K562 (cell line): Measurements from ENCODE around the gene SLC26A11. TPM values are rescaled to one million over a fixed set of nuclear protein-coding genes. Genes with fewer than 3 reads are reported as not detected.

Experiments
- ATAC-seq: fragments of 200-7000 bp; cut with Tn5 transposase; 3 replicates; pipeline ENCODE4 v1.9.1; 2020; ENCODE audit warnings: moderate library complexity
- BruUV-seq: library from RNA; stranded (reverse); fragments of 400-500 nt; replicated peaks from 2 replicates; lab custom pipeline; 2021; lab: Mats Ljungman, UMichigan
- CTCF ChIA-PET: fragments of 300-600 bp; formaldehyde crosslinking; extraction: SDS; loops from one replicate; lab custom pipeline; 2021; ENCODE audit warnings: low intra/inter-chr PET ratio; lab: Yijun Ruan, JAX
- POLR2A ChIA-PET: fragments of 300-600, 350-650 bp; sonication (Branson Sonifier 250); formaldehyde crosslinking; extraction: SDS; loops from one replicate; lab custom pipeline; 2021; ENCODE audit warnings: antibody characterized with exemption, inconsistent platforms; lab: Yijun Ruan, JAX
- DNase-seq, 4 experiments: peaks; one replicate each; pipeline versions ENCODE4 v3.0.0 to v3.0.0-alpha.2; 2011 to 2018; ENCODE audit warnings: low spot score in 3 of 4, mixed read lengths in 3 of 4; ENCODE audit errors: extremely low read depth in 1 of 4
- FAIRE-seq: peaks from 2 replicates; lab custom pipeline; 2011; peaks lifted over from hg19 to GRCh38; lab: Jason Lieb, UNC
- H2AFZ ChIP-seq: 2 replicates; pipeline ENCODE4 v1.6.0; 2011; ENCODE audit warnings: low read depth, low read length, control low read depth, inconsistent platforms
- H3K27ac ChIP-seq: fragments of 200-600 bp; 3 replicates; pipeline ENCODE4 v1.8.0; 2011; ENCODE audit warnings: low read depth, mild to moderate bottlenecking, control low read depth, inconsistent platforms, low read length, moderate library complexity, mixed read lengths; ENCODE audit errors: extremely low read depth
- H3K27me3 ChIP-seq, 2 experiments: fragments of 300-600 bp in 1 of 2; 2 replicates in 1 of 2; 3 replicates in 1 of 2; pipeline versions ENCODE4 v1.6.0 to v1.8.0; 2011; ENCODE audit warnings: inconsistent platforms in 2 of 2, low read length in 2 of 2, mild to moderate bottlenecking in 1 of 2, mixed read lengths in 1 of 2, moderate library complexity in 1 of 2; ENCODE audit not compliant: control insufficient read depth in 2 of 2, insufficient read depth in 2 of 2
- H3K36me3 ChIP-seq: fragments of 300-600 bp; 3 replicates; pipeline ENCODE4 v1.8.0; 2011; ENCODE audit warnings: mild to moderate bottlenecking, low read length, inconsistent platforms; ENCODE audit not compliant: control insufficient read depth, insufficient read depth
- H3K4me1 ChIP-seq, 2 experiments: fragments of 200-600 bp in 1 of 2; replicated peaks in 1 of 2; 2 replicates in 1 of 2; 3 replicates in 1 of 2; pipeline versions ENCODE4 v1.5.1 to v1.8.0; 2011; ENCODE audit warnings: inconsistent platforms in 2 of 2, low read length in 2 of 2, mild to moderate bottlenecking in 1 of 2, mixed read lengths in 1 of 2, moderate library complexity in 1 of 2; ENCODE audit not compliant: control insufficient read depth in 2 of 2, insufficient read depth in 2 of 2
- H3K4me2 ChIP-seq: 2 replicates; pipeline ENCODE4 v1.6.1; 2011; ENCODE audit warnings: low read length, control low read depth, inconsistent platforms, mixed read lengths; ENCODE audit not compliant: insufficient read depth
- H3K4me3 ChIP-seq: fragments of 200-600 bp; sonication (generic), shearing (Covaris generic); 2 replicates; pipeline ENCODE4 v1.5.1; 2016; ENCODE audit warnings: control low read depth, inconsistent platforms
- H3K79me2 ChIP-seq: fragments of 200-600 bp; 3 replicates; pipeline ENCODE4 v1.8.0; 2011; ENCODE audit warnings: low read length, inconsistent platforms; ENCODE audit not compliant: control insufficient read depth, insufficient read depth
- H3K9ac ChIP-seq, 2 experiments: 2 replicates each; pipeline versions ENCODE4 v1.6.0 to v1.6.1; 2011; ENCODE audit warnings: low read depth in 2 of 2, low read length in 2 of 2, control low read depth in 1 of 2, inconsistent platforms in 1 of 2, mild to moderate bottlenecking in 1 of 2, mixed read lengths in 1 of 2; ENCODE audit not compliant: insufficient read depth in 1 of 2
- H3K9me1 ChIP-seq: one replicate; pipeline ENCODE4 v1.6.0; 2011; ENCODE audit warnings: inconsistent platforms, mild to moderate bottlenecking, low read length, moderate library complexity; ENCODE audit not compliant: control insufficient read depth, insufficient read depth
- H3K9me3 ChIP-seq: replicated peaks from 2 replicates; pipeline ENCODE4 v1.5.1; 2011; ENCODE audit warnings: low read depth, low read length, inconsistent platforms; ENCODE audit not compliant: control insufficient read depth, insufficient read depth
- H4K20me1 ChIP-seq: replicated peaks from 2 replicates; pipeline ENCODE4 v1.6.1; 2011; ENCODE audit warnings: low read length, inconsistent platforms, mixed read lengths; ENCODE audit not compliant: control insufficient read depth, insufficient read depth
- ARID1B ChIP-seq: fragments of 450-650 bp; IDR thresholded peaks from 2 replicates; pipeline ENCODE4 v1.6.1; 2016; ENCODE audit warnings: antibody characterized with exemption, mild to moderate bottlenecking, inconsistent platforms
- FIP1L1 ChIP-seq: fragments of 200-400 bp; formaldehyde crosslinking; IDR thresholded peaks from 2 replicates; pipeline ENCODE4 v1.6.1; 2018; ENCODE audit warnings: mild to moderate bottlenecking, low read depth, low read length; ENCODE audit not compliant: poor library complexity, severe bottlenecking
- HOMEZ ChIP-seq: fragments of 250-450 bp; sonication (Bioruptor Pico); IDR thresholded peaks from 2 replicates; pipeline ENCODE4 v1.4.0; 2020; ENCODE audit warnings: mild to moderate bottlenecking, moderate library complexity
- JUNB ChIP-seq: fragments of 450-650 bp; formaldehyde crosslinking; conservative IDR thresholded peaks from 2 replicates; pipeline ENCODE4 v1.4.0; 2020; ENCODE audit warnings: mild to moderate bottlenecking
- LCOR ChIP-seq: sonication (generic); formaldehyde crosslinking; IDR thresholded peaks from 2 replicates; pipeline ENCODE4 v1.8.0; 2022; ENCODE audit warnings: mild to moderate bottlenecking, missing genetic modification reagents
- NR2C2 ChIP-seq, 2 experiments: fragments of 200-800 bp in 1 of 2; sonication (Bioruptor generic) in 1 of 2; sonication (generic) in 1 of 2; formaldehyde crosslinking in 1 of 2; IDR thresholded peaks; 2 replicates each; pipeline versions ENCODE4 v1.6.1 to v1.8.0; 2016 to 2022; ENCODE audit warnings: mild to moderate bottlenecking in 1 of 2, missing compliant biosample characterization in 1 of 2, missing genetic modification characterization in 1 of 2, missing genetic modification reagents in 1 of 2
- TAL1 ChIP-seq: fragments of 450-650 bp; IDR thresholded peaks from 2 replicates; pipeline ENCODE4 v1.6.1; 2016; ENCODE audit warnings: mild to moderate bottlenecking
- THRAP3 ChIP-seq: fragments of 450-650 bp; IDR thresholded peaks from 2 replicates; pipeline ENCODE4 v1.6.1; 2016; ENCODE audit warnings: mild to moderate bottlenecking, inconsistent platforms, borderline replicate concordance
- ZEB2 ChIP-seq: fragments of 450-650 bp; IDR thresholded peaks from 2 replicates; pipeline ENCODE4 v1.6.1; 2016
- ZNF507 ChIP-seq: conservative IDR thresholded peaks from 2 replicates; pipeline ENCODE4 v1.6.1; 2017; ENCODE audit warnings: missing genetic modification characterization, missing compliant biosample characterization
- whole genome bisulfite sequencing: fragments of 100-300 bp; shearing (Covaris generic); methylation state at CpG from one replicate; pipeline ENCODE4 v1.1.6; 2016; ENCODE audit warnings: low coverage, mixed read lengths; ENCODE audit not compliant: insufficient coverage; ENCODE audit errors: missing lambda C conversion rate; 5-methylcytosine and 5-hydroxymethylcytosine counted together
- in situ Hi-C: fragments of 300-500 bp; cut with MboI; formaldehyde crosslinking; loops from 4 replicates; pipeline ENCODE4 v1.15.0; 2018; ENCODE audit warnings: inconsistent platforms, mixed read lengths
- intact Hi-C: fragments of 100-400 bp; cut with micrococcal nuclease; formaldehyde crosslinking; loops from 2 replicates; pipeline ENCODE4 v1.14.2; 2022
- polyA plus RNA-seq, 8 experiments: library from polyadenylated mRNA; depleted of rRNA in 4 of 8; stranded (reverse) in 5 of 8; unstranded in 3 of 8; fragments of >200 nt; fragmentation: Nextera tagmentation in 2 of 8; fragmentation: Illumina TruSeq in 1 of 8; extraction: Ambion mirVana in 2 of 8; extraction: Trizol in 1 of 8; gene quantifications; 2 replicates each; pipeline versions ENCODE4 v1.2.1 to v1.2.3, GENCODE V29; 2011 to 2014; ENCODE audit warnings: inconsistent platforms in 1 of 8, missing spikeins in 1 of 8
- total RNA-seq, 7 experiments: library from RNA; depleted of rRNA in 6 of 7; stranded (reverse); fragments of >200 nt in 6 of 7; fragmentation: Illumina TruSeq in 2 of 7; extraction: Trizol in 2 of 7; gene quantifications; 2 replicates each; pipeline versions ENCODE4 v1.2.1 to v1.2.3, GENCODE V29; 2011 to 2021; ENCODE audit warnings: low replicate concordance in 1 of 7

Gene SLC26A11
- total and polyA plus RNA-seq, 9 of the 15 experiments (the other 6 are each of a cell fraction or from before 2014, with no cell fraction given) = 0.06 to 3.1 (median 1.2) TPM; not detected in 1

GRCh38 chr17:80227666-80228065 lies 7.4 kb downstream of the SLC26A11 start:
- ChIA-PET POLR2A (interaction anchor here (0.8 to 2.9 kb wide), 2 partner anchors 8 to 40 kb away, joined by 3 to 9 read pairs; no protein-coding TSS in a partner anchor), CTCF (no interaction called here)
- in situ Hi-C loops = no loop called here
- intact Hi-C loops = no loop called here
- Histone ChIP-seq H3K4me1 (peaks cover 0 to 12% of the 10 kb centered on the region in 2 experiments; a peak in 2 of 5 replicates), H3K27ac (no peak overlapping the region), H3K9ac (no peak overlapping the region), H3K9me3 (no peaks in the 10 kb centered on the region), H3K79me2 (no peaks in the 10 kb centered on the region), H3K4me2 (no peak overlapping the region), H3K4me3 (no peak overlapping the region), H4K20me1 (no peaks in the 10 kb centered on the region), H2AFZ (no peak overlapping the region), H3K27me3 (no peaks in the 10 kb centered on the region), H3K9me1 (no peaks in the 10 kb centered on the region), H3K36me3 (no peaks in the 10 kb centered on the region)
- WGBS = 64% methylated on average over 11 of the region's 11 CpGs
- DNase-seq (no peak), ATAC-seq (no peak), FAIRE-seq (no peak)
- no TSS peak for BruUV-seq
- TF ChIP-seq ARID1B (no peak), THRAP3 (no peak), FIP1L1 (no peak), TAL1 (no peak), LCOR (CRISPR knock-in tag) (no peak), NR2C2 (CRISPR knock-in tag; IDR thresholded peaks at IDR 0.05) (no peak), NR2C2 (tag; IDR thresholded peaks at IDR 0.05) (no peak), HOMEZ (no peak), JUNB (CRISPR knock-in tag) (no peak), ZEB2 (no peak), ZNF507 (no peak)
